OCI-LY1 (cell line): ENCODE results near the gene DPYSL3.

Experiments used
- EZH2 ChIP-seq: fragments of 200-600 bp; sonication (generic), shearing (Covaris generic); IDR thresholded peaks from 2 replicates; pipeline ENCODE4 v1.8.0; 2017; ENCODE audit warnings: borderline replicate concordance, mixed run types, mild to moderate bottlenecking, antibody characterized with exemption, low read length, moderate library complexity, mixed read lengths
- TF ChIP-seq, protein P1 (sequence below): fragments of 200-600 bp; sonication (generic), shearing (Covaris generic); IDR thresholded peaks from 2 replicates; pipeline ENCODE4 v1.5.1; 2017; ENCODE audit warnings: mild to moderate bottlenecking, antibody characterized with exemption, low read length, moderate library complexity, mixed read lengths

GRCh38 chr5:147522435-147522834, 12.6 kb upstream of the DPYSL3 start:
- TF ChIP-seq, protein P1, sequence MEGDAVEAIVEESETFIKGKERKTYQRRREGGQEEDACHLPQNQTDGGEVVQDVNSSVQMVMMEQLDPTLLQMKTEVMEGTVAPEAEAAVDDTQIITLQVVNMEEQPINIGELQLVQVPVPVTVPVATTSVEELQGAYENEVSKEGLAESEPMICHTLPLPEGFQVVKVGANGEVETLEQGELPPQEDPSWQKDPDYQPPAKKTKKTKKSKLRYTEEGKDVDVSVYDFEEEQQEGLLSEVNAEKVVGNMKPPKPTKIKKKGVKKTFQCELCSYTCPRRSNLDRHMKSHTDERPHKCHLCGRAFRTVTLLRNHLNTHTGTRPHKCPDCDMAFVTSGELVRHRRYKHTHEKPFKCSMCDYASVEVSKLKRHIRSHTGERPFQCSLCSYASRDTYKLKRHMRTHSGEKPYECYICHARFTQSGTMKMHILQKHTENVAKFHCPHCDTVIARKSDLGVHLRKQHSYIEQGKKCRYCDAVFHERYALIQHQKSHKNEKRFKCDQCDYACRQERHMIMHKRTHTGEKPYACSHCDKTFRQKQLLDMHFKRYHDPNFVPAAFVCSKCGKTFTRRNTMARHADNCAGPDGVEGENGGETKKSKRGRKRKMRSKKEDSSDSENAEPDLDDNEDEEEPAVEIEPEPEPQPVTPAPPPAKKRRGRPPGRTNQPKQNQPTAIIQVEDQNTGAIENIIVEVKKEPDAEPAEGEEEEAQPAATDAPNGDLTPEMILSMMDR = no peak
- TF ChIP-seq EZH2 = no peak
